HG03103 (cell line): ENCODE data around the gene OPN1SW.

Source experiments
- ATAC-seq: cut with Tn5 transposase; IDR thresholded peaks from one replicate; pipeline ENCODE4 v1.9.1; 2021; ENCODE audit warnings: low read depth; ENCODE audit not compliant: unreplicated experiment

OPN1SW gene

DNA sequence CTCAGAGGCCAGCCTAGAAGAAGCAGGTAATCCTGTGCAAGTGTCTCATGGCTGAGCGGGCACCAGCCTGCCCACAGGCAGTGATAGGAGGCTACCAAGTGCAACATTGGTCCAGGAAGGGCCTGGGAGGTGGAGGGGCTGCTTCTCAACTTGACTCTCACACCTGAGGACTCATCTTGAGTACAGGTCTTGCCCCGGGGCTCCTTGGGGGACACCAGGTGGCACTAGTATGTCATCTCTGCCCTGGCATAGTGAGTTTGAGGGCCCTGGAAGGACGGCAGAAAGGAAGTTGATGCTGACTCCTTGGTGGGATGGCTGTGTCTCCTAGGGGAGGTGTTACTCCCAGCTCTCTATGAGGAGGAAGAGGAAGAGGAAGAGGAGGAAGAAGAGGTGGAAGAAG lies 18.4 kb upstream of the OPN1SW start:
- no peak for ATAC-seq

DNA sequence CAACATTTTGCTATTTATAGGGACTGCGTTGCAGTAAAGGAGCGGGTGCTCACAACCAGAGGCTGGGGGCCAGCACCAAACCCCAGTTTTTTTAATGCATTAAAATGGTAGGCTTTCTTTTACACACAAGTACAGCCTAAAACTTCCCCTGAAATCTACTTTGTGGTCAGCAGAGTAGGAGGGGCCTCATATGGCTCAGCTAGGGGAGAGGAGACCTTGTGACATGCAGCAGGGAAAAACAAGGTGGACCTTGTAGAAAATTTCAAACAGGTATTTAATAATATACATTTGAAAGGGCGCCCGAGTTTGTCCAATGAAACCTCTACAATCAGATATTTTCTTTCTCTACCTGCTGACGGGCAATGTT lies 17.6 kb upstream of the OPN1SW start:
- no peak for ATAC-seq

DNA sequence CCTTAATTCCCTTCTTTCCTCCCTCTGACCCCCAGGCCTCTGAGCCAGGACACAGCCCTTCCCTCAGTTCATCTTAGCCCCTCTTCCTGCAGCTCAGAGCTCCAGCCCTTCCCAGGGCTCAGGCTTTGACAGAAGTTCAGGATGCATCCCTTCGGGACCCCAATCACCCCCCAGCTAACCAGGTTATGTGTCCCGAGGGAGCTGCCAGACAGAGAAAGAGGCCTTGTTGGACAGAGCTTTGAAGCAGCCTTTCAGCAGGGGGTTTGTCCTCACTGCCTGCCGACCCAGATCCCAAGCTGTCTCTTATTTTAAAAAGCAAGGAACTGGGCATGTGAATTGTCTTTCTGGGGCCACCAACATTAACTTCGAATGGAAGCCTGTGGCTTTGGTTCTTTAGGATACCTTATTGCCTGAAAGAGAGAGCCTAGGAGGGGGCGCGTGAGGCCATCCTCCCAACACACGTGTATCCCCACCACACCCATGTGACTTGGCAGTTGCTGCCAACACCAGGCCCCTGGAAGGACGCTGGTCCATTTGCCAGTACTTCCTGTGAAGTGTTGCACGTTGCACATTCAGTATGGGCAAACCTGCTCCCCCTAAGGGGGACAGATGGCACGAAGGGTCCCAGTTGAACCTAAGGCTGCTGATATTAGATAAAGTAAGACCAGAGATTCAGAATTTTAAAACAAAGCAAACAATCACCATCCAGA lies 17.0 kb upstream of the OPN1SW start:
- ATAC-seq: no peak

DNA sequence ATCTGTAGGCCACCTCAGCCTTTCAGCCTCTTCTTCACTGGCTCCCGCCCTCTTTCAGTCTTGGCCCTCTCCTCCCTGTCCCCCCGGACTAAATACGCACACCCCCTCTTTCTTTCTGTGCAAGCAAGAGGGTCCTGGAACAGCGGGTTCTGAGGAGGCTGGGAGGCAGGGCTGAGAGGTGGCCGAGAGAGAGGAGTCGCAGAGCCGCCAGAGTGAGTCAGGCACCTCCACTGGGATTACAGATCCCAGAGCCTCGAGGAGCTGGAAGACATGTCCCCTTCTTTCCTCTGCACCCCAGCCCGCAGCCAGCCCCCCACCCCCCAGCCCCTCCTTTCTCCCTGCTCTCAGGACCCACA lies 16.4 kb upstream of the OPN1SW start:
- no peak for ATAC-seq

DNA sequence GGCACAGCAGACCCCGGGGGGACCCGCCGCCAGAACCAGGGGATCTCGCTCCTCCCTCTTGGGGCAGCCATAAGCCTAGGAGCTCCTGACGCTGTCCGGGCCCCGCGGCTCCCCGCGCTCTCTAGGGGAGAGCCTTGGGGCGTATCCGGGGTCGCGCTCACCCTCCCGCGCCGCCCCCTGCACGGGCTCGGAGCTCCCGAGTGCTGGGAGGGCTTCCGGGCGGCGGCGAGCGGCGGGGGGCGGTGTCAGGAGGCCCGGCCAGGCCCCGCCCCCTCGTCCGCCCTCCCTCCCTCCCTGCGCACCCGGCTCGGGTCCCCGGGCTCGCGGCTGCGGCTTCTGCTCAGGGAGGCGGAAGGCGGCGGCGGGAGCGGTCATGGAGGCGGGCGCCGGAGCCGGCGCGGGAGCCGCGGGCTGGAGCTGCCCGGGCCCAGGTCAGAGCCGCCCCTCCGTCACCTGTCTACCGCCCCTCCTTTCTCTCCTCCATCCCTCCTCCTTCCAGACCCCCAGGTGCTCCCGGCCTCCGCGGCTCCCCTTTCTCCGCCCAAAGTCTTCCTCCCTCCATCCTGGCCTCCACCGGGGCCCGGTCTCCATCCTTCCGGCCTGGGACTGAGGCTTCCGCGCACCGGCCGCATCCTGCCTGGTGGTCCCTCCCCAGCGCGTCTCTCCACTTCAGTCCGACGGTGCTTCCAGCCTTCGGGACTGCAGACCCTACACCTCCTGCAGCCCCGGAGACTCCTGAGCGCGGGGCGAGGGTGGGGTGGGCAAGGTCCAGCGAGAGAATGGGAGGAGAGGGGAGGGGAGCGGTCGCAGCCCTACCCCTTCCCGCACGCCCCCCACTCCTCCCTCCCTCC lies 15.8 kb upstream of the OPN1SW start, which contains the start of gene CCDC136:
Gene CCDC136 (plus strand): TSS at position 848 of the 851 bp plus-strand sequence. CDS start 444 bp downstream, outside the sequence.
- ATAC-seq: peak; percentile 78

DNA sequence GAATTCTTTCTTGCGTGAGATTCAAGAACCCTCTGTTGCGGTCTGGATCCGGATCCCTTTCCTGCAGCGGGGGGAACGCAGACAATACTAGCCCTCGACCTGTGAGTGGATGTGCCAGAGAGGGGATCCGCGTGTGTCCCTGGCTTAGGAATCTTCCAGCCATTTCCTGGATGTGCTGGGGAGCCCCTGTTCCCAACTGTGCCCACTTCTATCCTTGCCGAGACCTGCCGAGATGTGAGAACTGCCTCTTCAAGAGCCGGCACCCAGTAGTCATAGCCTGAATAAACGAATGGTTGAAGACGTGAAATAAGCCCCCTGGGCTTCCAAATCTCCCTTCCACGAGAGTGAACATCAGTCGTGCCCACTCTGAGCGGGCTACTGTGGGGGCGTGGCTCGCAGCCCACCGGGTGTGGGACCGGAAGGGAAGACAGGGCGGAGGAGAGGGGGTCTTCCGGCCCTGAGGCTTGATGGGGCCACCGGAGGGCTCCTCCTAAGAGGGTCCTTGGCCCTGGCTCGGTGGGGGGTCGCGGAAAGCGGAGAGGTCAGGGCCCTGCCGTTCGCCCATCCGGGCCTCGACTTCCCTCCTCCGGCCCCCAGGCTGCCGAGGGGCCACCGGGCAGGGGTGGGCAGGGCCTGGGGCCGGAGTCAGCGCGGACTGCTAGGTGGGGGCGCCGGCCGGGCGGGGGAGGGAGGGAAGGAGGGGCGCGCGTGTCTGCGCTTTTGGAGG lies 14.9 kb upstream of the OPN1SW start:
- ATAC-seq: no peak

DNA sequence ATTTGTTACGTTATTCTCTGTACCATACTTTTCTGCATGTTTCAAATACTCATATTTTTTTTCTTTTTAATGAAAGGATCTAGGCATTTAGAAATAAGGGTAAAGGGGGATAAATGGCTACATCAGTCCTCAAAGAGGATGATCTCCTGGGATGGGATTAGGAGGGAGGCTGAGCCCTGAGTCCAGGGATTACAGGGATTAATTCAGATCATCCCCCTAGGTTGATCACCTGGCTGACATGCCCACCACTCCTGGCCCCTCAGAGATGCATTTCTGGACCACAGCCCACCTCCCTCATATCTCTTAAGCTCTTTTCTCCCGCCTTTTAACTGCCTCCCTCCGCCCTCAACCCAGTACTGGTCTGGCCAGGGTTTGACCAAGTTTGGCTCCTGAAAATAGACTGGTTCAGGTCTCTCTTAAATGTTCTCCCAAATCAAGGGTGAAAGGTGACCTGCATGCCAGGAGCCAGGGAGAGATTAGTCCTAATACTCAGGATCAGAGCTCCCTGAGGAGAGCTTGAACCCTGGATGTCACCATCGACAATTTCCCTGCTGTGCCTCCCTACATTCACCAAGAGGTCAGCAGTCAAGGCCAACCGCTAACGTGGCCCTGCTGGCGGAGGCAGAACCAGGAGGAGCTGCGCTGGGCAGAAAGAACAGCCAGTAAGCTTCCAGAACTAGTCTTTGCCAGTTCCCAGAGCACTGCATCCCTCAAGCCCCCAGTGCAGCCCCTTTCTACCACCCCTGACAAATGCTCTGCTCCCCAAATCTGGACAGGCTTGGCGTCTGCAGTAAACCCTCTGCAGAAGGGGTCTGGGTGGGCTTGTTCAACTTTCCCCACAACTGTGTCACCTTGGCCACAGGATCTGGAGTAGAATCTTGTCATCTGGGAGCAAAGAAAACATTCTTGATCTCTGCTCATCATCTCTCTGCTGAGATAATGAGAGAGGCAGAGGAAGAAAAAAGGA lies 13.1 kb upstream of the OPN1SW start:
- no peak for ATAC-seq

DNA sequence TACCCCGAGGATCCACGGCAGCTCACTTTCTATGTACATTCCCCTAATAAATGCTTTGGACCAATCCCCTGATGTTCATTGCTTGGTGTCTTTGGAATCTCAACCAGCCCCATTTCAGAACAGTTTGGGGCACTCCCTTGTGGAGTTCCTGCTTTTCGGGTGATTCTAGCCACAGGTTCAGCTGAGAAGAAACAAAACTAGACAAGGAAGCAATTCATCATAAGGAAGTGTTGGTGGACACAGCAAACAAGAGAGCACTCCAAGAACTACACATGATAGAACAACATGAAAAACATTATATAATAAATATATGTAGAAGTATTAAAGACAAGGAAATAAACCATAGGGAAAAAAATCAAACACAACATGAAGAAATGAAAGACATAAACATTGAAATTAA lies 10.1 kb upstream of the OPN1SW start:
- no peak for ATAC-seq

DNA sequence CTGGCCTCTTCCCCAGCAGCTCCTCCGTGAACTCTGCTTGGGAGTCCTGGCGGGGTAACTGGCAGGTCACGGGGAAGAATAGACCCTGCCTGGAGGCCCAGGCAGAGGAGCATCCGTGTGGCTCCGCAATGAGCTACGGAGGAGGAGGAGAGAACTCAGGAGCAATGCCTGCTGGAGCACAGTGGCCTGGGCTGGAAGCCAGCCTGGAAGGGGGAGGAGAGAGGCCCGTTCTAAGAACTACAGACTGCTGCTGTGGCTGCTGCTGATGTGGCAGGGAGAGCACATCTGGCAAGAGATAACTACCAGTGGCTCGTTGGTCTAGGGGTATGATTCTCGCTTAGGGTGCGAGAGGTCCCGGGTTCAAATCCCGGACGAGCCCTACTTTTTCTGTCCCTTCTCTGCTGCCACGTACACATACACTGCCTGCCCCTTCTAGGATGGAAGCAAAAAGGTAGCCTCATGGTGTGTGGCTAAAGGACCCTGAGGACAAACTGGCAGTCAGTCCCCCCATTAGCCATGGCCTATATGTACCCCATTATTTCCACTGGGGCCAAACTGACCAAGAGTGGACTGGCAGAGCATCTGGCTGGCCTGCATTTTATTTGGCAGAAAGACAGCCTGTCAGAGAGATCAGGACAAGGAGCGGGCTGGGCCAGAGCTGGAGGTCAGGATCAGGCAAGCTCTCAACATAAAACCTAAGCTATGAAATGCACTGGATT lies 7.7 kb upstream of the OPN1SW start:
- ATAC-seq: no peak

DNA sequence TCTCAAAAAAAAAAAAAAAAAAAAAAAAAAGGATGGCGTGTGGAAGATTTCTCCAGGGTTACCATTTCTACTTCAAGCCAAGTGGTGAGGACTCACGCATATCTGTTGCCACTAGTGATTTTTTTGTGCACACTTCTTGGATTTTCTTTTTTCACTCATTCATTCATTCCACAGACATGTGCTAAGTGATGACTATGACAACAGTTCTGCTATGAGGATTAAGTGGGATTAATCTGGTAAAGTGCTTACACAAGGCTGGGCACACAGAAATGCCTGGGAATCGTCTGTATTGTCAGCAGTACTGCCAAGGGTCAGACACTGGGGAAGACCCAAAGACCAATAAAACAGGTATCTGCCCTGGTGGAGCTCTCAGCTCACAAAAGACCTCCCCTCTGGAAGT lies 6.3 kb upstream of the OPN1SW start:
- no peak for ATAC-seq

DNA sequence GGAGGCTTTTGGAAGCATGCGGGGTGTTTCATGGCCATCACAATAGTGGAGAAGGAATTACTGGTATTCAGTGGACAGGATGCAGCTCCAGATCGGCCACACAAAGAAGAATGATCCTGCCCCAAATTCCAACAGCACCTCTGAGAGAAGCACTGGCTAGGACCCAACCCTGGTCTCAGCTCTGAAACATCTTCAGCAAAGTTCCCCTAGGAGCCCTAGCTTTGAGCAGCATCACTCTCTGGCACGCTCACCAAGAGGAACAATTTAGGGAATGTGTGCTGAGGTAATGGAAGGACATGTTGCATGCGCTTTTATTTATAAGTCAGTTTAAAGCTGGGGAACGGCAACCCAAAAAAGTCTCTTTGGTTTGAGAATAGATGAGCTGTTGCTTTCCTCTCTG lies 5.5 kb upstream of the OPN1SW start:
- no peak for ATAC-seq

DNA sequence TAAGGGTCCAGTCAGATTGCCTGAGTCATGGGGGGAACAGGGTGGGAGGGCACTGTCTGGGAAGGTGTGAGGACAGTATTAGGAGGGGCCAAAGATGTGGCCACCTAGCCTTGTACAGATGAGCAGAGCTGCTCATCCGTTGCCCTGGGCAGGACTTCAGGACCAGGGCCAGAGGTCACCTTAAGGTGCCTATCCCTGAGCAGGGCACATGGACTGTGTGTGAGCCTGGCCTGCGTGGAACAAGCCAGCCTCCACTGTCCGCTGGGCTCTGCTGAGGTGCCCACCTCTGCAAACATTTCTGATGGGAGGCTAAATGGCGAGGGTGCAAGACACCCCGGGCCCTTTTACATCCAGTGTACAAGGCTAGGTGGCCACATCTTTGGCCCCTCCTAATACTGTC lies 3.4 kb upstream of the OPN1SW start:
- no peak for ATAC-seq

DNA sequence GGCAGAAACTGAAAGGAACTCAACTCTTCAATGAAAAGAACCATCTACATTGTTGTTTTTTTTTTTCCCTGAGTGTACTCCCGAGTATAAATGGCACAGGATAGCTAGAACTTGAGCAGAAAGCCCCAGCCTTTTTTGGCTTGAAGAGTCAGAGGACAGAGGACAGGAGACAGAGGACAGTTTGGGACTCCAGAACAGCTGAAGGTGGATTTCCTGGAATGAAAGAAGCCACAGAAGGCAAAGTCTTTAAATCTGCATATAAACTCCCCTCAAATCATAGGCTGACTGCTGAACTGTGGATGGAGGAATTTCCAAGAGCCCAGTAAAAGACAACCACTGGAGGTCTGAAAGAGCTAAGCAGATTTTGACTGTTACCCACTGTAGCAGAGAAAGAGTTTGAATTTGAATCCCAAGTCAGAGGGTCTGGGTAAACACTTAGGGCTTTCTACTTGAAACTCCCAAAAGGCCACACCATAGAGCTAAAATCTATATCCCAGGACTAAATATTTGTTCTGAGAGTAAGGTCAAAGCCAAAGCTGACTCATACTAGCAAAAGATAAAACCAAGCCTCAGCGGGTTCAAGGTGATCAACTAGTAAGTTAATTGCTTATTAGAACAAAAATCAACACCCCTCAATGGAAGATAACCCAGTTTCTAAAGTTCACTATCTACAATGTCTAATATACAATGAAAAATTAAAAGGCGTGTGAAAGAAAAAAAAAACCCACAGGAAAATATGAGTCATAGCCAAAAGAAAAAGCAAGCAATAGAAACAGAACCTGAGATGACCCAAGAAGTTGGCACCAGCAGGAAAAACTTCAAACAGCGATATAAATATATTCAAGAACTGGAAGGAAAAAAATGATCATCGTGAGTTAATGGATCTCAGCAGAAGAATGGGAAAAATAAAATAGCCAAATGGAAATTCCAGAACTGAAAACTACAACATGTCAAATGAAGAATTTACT lies 1.8 kb upstream of the OPN1SW start:
- no peak for ATAC-seq

DNA sequence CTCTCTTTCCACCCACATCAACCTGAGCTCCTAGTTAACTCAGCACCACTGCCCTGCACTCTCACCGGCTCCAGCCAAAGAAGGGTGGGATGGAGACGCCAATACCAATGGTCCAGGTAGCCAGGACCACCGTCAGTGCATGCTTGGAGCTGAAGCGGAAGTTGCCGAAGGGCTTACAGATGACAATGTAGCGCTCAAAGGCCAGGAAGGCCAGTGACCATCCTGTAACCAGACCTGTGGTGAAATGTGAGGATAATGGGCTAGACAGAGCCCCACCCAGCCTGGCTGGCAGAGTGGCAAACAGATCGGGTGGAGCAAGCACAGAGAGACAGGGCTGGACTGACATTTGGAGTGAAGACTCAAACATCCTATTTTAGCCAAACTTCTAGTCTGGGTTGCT lies 673 bp downstream of the OPN1SW start:
- no peak for ATAC-seq

DNA sequence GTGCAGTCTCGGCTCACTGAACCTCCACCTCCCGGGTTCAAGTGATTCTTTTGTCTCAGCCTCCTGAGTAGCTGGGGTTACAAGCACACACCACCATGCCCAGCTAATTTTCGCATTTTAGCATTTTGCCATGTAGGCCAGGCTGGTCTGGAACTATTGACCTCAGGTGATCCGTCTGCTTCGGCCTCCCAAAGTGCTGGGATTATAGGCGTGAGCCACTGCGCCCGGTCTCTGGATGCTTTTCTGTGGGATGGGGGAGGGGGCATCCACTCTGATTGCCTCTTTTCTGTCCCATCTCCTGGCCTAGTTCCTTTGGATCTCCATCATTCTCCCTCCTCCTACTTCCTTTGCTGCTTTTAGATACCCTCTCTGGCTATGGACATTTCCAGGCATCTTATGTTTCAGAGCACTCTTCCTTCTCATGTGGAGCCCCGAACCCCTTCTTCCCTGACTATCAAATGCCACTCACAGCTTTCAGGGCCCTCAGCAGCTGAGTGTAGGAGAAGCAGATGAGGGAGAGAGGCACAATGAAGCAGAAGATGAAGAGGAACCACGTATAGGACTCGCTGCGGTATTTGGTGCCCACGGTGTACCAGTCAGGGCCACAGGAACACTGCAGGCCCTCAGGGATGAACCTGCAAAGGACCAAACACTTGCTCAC lies 1.4 kb downstream of the OPN1SW start:
- no peak for ATAC-seq

DNA sequence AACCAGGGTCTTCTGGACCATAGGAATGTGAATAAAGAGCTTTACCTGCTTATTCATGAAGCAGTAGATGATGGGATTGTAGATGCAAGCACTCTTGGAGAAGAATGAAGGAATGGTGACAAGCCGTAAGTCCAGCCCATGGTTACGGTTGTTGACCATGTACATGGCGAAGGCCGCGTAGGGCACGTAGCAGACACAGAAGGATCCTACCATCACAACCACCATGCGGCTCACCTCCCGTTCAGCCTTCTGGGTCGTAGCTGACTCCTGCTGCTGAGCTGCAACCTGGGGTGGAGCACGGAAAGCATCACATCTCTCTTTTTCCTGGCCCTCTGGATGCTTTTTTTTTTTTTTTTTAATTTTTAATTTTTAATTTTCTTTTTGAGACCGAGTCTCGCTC lies 2.0 kb downstream of the OPN1SW start:
- no peak for ATAC-seq

DNA sequence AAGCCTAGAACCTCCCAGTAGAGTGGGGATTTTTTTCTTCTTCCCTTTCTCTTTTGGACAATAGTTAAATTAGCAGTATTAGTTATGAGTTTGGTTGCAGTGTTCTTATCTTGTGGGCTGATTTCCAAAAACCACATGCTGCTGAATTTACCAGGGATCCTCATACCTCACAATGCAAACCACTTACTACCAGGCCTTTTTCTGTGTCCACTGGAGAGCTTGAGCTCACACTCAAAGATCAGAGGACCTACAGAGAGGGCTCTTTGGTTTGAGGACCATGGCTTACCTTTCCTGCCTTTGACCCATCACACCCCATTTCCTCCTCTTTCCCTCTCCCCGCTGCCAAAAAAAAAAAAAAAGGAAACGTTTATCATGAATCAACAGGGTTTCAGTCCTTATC lies 5.4 kb downstream of the OPN1SW start:
- no peak for ATAC-seq

DNA sequence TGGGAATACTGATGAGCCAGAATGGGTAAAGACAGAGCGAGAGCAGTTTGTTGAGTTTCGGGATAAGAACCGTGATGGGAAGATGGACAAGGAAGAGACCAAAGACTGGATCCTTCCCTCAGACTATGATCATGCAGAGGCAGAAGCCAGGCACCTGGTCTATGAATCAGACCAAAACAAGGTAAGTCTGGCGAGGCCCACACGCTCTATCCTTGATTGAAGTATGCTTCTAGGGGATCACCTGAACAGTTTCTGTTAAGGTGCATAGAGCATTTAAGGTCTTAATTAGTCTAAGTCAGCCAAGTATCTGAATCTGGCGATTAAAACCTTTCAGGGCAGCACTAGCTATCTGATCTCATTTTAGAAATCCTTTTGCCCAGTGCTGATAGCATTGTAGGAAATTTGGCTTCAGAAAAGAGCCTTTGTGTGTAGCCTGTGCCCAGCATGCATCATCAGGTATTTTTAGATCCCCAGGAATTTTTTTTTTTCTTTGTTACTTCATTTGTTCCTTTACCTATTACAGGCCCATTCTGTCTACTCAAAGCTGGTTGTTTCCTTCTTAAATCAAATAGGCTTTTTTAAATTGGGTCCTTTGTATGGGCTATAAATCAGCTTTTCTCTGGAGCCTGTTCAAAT lies 8.0 kb downstream of the OPN1SW start:
- no peak for ATAC-seq
